GM13977 (cell line): ENCODE results near the gene SCRN2.
A peak's percentile ranks its signal among the peaks of the same experiment; 100 is the strongest.

Experiments used
- DNase-seq: peaks from one replicate; pipeline ENCODE4 v3.0.0; 2012; ENCODE audit warnings: low spot score
- in situ Hi-C: fragments of 300-500 bp; cut with MboI; formaldehyde crosslinking; loops from one replicate; pipeline ENCODE4 v1.12.0; 2022; ENCODE audit warnings: low sequenced_read_pairs, low pct_unique_long_range_greater_than_20kb, mixed read lengths, inconsistent platforms; ENCODE audit not compliant: unreplicated experiment
- TF ChIP-seq, protein P1 (sequence below): IDR thresholded peaks from 2 replicates; pipeline ENCODE4 v1.5.1; 2012; ENCODE audit warnings: mild to moderate bottlenecking, control low read depth; ENCODE audit not compliant: insufficient read depth; ENCODE audit errors: extremely low read depth, missing control alignments

The SCRN2 gene

DNA sequence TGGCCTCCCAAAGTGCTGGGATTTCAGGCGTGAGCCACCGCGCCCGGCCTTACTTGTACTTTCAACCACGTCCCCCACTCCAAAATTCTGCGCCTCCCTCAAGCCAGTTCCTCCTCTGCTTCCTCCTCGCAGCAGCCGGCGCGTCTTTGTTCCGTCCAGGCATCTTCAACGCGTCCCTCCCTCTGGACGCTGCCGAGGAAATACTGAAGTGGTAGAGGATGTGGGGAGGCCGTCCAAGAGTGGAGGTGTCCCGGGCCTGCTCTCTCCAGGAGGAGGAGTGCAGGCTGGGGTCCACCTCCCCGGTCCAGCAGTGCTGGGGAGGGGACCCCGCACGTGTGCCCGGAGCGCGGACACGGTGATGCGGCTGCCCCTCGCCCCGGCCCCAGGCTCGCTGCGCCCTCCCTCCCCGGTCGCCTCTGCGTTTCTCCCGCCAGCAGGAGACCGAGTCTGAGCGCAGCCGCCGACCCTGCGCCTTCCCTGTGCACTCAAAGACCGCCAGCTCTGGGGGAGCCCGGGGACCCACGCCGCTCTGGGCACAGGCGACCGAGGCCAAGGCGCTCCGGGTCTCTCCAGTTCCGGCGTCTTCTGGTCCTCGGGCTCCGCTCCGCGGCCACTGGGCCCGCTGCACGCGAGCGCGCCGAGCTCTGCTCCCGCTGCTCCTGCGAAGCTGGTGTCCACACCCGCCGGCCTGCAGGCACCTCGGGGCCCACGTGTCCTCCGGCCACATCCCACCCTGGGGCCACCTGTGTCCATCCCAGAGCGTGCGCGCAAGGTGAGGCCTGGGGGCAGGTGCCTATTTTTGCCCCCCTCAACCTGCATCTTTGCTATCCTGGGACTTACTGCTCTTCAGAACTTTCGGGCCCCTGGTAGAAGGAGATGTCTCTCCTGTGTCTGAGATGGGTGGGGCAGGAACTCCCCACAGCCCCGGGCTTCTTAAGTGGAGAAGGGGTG, 51.2 kb downstream of the SCRN2 start:
- peak; percentile 77 for DNase-seq
- TF ChIP-seq, protein P1, sequence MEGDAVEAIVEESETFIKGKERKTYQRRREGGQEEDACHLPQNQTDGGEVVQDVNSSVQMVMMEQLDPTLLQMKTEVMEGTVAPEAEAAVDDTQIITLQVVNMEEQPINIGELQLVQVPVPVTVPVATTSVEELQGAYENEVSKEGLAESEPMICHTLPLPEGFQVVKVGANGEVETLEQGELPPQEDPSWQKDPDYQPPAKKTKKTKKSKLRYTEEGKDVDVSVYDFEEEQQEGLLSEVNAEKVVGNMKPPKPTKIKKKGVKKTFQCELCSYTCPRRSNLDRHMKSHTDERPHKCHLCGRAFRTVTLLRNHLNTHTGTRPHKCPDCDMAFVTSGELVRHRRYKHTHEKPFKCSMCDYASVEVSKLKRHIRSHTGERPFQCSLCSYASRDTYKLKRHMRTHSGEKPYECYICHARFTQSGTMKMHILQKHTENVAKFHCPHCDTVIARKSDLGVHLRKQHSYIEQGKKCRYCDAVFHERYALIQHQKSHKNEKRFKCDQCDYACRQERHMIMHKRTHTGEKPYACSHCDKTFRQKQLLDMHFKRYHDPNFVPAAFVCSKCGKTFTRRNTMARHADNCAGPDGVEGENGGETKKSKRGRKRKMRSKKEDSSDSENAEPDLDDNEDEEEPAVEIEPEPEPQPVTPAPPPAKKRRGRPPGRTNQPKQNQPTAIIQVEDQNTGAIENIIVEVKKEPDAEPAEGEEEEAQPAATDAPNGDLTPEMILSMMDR: peak; percentile 65
- in situ Hi-C loops: no loop called here
